Activated T-helper 9 cell treated with anti-CD3 and anti-CD28 coated beads, Interleukin-2, amount 50 U/mL, for 16 hours (primary cell): ENCODE measurements around the gene SRGN.

Source experiments
- DNase-seq: peaks from one replicate; pipeline ENCODE4 v3.0.0-alpha.2; 2020; ENCODE audit warnings: low read depth

SRGN gene

GRCh38 chr10:69061305-69062161 is 26.4 kb upstream of the SRGN start:
- DNase-seq: no peak

DNA sequence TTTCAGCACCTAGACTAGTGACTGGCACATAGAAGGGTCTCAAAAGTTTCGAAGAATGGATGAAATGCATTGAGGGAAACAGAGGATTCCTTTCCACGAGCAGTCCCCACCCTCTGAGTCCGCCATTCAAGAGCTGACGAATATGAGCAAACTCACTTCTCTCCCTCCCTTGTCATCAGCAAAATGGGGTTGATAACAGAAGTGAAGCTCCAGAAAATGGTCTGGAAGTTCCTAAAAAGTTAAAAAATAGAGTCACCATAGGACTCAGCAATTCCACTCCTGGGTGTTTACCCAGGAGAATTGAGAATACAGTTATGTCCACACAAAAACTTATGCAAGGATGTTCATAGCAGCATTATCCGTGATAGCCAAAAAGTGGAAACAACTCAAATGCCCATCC is 25.0 kb upstream of the SRGN start:
- DNase-seq: no peak

DNA sequence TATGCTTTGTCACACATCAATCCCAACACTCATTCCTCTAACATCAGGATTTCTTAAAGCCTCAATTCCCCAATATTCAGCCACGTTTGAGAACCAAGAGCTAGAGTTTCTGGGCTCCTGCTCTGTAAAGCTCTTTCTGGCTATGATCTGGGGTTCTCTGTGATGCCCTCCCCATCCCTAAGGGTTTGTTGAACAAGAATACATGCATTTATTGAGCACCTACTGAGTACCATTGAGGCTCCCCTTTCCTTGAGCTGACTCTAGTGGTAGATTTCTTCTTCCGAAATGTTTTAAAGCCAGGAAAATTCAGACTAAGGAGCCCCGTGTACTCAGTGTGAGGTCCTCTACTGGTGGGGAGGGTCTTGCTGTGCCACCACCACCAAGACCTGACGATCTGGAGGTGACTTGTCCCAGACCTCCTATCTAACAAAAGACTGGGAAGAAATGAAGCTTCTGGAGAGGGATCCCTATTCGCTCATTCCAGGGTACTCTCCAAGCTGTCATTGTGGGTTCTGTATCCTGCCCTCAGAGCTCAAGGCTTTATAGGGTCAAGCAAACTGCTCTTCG is 23.1 kb upstream of the SRGN start:
- DNase-seq: no peak

DNA sequence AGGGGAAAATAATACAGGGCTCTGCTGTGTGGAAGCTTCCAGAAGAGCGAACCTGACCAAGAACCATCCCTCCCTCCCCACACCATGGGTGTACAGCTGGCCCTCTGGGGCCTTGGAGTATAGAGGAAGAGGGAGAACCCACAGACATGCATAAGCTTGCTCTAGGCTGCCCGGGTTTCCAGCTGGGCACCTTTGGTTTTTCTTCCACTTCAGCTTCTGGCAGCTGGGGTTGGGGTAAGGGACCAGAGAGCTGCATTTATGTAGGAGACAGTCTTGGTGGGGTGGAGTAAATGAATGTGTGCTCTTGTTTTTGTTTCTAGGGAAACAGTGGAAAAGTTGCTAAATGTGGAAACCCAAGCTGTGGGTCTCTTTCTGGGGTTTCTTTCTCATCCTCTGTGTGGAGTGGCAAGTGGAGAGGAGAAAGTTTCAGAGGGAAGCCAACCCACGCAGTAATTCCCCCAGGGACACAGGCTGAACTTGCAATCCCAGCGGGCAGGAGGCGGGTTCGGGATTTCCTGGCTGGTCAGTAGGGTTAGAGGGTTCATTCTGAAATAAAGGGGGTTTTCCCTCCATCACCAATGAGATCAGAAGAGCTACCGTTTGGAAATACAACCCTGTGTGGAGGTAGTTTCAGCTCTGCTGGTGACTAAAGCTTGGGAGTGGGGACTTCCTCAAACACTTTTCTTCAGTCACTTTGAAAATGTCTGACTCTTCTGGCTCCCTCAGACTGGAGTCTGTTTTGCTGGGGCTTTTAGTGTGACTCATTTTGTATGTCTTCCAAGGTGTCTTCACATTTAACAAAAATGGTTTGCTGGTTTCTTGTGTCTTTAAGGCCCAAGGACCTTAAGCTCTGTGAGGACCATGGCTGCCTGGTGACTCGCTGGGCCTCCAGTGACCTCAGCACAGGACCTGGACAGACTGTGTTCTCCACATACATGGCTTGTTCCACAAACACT is 22.2 kb upstream of the SRGN start:
- DNase-seq: no peak

- DNase-seq: no peak
Measured at GRCh38 chr10:69067189-69067588, 20.7 kb upstream of the SRGN start.

GRCh38 chr10:69068549-69068948 is 19.4 kb upstream of the SRGN start:
- DNase-seq: no peak

DNA sequence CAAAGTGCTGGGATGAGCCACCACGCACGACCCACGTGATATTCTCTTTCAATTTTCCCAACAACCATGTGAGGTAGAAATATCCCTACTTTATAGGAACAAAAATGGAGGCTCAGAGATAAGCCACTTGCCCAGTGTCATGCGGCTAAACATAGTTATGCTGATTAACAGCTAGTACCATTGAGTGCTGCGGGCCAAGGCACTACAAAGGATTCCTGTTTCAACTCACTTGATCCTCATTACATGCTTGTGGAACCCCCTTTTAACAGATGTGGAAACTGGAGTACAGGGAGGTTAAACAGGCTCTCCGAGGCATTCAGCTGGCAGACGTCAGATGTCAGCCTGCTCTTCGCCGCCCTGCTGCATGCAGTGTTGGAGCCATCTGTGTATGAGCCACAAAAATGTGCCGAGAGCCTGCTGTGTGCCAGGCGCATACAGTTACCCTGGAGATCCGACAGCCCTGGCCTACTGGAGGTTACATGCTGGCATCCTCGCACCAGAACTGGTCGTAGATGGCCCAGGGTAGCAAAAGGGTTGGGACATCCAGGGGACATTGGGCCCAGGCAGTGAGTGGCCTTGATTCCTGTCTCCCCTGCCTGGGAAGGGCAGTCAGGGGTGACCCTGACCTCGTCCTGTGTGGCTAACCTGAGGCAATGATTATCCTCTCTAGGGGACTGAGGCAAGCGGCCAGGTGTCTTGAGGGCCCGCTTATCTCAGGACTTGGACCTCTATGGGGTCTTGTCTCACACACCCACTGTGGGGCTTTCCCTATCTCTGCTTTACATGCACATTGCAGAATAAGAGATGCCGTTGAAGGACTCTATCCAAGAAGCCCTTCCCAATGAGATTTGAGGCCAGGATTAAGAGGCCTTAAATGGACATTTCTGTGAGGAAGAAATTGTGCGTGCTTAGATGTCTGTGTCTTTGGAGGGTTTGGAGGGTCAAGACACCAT is 18.5 kb upstream of the SRGN start:
- DNase-seq: no peak

DNA sequence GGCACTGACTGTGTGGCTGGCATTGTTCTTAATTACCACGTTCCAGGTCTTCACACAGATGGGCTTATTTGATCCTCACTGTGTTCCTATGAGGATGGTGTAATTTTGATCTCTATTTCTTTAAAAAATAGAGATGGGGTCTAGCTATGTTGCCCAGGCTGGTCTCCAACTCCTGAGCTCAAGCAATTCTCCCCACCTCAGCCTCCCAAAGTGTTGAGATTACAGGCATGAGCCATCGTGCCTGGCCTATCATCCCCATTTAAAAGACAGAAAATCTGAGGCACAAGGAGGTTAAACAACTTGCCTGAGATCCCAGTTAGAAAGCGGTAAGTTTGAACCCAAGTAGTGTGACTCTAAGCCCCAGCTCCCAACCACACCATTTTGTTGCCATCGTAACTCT is 17.0 kb upstream of the SRGN start:
- no peak for DNase-seq

DNA sequence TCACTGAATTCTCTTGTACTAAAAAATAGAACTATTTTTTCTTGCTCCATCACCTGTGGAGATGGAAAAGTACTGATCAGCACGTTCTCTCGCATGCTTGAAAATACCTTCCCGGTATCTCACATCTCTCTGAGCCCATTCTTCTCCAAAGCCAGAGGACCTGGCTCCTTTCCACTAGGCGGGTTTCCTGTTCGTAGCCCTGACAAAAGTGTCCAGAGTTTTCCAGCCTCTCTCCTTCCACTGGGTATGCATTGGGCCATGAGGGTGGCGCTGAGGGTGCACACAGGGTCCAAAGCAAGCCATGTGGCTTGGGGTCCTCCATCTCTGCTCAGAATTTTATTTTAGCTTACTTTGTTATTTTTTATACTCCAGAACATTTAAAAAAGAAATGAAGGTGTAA is 16.3 kb upstream of the SRGN start:
- no peak for DNase-seq

GRCh38 chr10:69073026-69073425 is 14.9 kb upstream of the SRGN start:
- DNase-seq: no peak

DNA sequence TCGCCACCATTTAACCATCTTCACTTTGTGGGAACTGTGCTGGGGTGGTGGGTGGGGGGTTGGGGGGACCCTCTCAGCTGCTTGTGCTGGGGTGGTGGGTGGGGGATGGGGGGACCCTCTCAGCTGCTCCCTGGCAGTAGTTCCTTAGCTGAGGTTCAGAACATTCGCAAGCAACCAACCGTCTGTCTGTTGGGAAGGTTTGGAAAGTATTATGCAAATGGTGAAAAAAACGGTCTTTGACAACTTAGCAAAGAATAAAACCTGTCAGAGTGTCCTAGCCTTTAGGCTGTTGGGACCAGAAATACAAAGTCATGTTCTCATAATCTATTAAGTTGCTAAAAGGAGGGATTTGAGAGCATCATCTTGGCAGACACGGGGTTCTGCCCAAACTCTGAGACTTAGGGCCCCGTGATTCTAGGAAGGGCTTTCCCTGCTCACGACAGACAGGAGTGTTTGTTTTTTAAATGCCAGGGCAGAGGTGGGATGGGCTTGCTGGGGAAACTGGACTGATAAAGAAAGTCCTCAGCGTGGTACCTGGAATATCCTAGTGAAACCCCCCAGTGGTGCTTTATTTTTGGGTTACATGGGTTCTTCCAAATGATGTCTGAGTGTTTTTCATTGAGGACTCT is 14.1 kb upstream of the SRGN start:
- DNase-seq: no peak

- DNase-seq: no peak
Measured at GRCh38 chr10:69074532-69074931, 13.4 kb upstream of the SRGN start.

DNA sequence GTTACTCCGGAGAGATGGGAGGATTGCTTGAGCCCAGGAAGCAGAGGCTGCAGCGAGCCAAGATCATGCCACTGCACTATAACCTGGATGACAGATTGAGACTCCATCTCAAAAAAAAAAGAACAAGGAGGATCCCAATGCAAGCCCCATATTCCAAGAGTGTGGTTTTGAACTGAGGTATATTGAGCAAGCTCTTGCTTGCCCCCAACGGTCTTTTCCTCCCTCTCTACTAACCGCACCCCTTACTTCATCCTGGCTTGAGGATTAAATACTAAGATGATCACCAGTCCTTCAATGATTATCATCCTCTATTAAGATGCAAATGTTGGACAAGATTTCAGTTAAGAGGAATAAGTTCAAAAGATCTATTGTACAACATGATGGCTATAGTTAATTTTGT is 12.5 kb upstream of the SRGN start:
- no peak for DNase-seq

DNA sequence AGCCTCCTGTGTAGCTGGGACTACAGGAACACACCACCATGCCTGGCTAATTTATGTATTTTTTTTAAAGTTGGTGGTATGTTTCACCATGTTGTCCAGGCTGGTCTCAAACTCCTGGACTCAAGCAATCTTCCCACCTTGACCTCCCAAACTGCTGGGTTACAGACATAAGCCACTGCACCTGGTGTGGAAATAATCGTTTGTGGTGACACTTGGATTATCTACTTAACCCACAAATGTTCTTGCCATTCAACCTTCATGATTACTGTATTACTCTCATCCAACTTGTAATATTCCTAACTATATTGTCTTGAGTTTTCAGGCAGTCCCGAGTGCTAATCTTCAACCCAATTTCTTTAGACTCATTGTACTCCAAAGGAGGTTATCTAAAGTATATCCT is 9.6 kb upstream of the SRGN start:
- DNase-seq: no peak

DNA sequence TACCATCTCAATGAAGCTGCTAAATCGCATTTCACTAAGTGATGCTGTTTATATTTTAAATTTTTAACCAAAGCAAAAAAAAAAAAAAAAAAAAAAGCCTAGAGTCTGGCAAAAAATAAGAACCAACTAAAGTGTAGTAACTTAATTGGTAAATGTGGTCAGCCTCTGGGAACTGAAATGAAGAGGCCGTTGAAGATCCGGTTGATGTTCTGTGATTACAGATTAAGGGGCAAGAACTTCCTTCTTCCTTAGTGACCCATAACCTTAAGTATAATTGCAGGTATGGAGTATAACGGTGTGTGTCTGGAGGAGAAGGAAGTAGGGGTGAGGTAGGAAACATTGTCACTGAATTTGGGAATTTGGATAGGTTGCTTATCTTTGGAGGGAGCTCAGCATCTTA is 7.7 kb upstream of the SRGN start:
- DNase-seq: no peak

- no peak for DNase-seq
Measured at GRCh38 chr10:69086001-69086509, 1.8 kb upstream of the SRGN start.

GRCh38 chr10:69088471-69088769 is 517 bp downstream of the SRGN start:
- DNase-seq: no peak

- DNase-seq: no peak
Measured at GRCh38 chr10:69088801-69089501, 1.0 kb downstream of the SRGN start.

- DNase-seq: peak; percentile 73
Measured at GRCh38 chr10:69089638-69090599, 2.0 kb downstream of the SRGN start.
